ENCODE data around the gene LAMA4.

- TF ChIP-seq CTCF (conservative IDR thresholded peaks at IDR 0.05): no peak; the same call in 1 of the 2 replicates
- no peak for TF ChIP-seq ZFX (IDR thresholded peaks at IDR 0.05)
Measured at GRCh38 chr6:112116221-112116620, 138.1 kb downstream of the LAMA4 start.

Data from C4-2B (cell line).